Activated CD4-positive, alpha-beta T cell treated with anti-CD3 and anti-CD28 coated beads, Interleukin-2, amount 50 U/mL, for 48 hours (primary cell): ENCODE results near the gene MAN1C1.
"Not testable (repeated sequence)": the region's sequence is repeated elsewhere in the genome, so short reads cannot be mapped to it uniquely, and the experiment has no call there.

Source experiments
- DNase-seq, 2 experiments: peaks; one replicate each; pipeline ENCODE4 v3.0.0-alpha.2; 2020

Gene MAN1C1

DNA sequence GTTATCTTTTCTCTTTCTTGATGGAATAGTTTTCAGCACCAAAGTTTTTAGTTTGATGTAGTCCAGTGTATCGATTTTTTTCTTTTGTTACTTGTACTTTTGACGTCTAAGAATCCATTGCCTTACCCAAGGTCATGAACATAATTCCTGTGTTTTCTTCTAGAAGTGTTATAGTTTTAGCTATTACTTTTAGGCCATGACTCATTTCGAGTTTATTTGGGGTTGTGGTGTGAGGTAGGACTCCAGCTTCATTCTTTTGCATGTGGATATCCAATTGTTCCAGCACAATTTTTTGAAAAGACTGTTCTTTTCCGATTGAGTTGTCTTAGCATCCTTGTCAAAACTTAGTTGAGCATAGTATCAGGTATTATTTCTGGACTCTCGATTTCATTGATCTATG, 104.0 kb downstream of the MAN1C1 start:
- no peak for DNase-seq

DNA sequence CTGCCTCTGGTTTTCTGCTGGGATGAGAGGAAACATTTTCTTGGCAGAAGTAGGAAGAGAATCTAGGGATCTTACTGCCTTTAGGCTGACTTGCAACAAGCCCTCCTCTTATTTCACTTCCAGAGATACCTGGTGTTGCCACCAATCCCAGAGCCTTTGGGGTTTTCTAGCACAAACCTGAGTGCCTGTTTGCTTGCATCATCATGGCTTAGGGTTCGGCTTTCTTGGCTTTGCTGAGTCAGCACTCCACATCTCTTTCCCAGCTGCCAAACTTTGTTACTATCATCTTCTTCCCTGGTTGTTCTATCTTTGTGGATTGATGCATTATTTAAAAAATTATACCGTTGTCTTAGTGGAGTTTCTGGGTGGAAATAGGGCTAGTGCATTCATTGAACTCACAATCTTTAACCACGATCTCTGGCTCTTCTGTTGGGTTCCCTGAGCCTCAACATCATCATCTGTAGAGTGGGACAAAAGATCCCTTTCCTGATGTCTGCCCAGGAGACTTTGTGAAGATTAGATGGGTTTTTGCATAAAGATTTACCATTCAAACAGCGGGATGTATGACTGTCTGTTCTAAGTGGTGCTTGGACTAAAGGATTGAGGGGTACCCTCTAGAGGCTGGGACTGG, 106.8 kb downstream of the MAN1C1 start:
- no peak for DNase-seq

DNA sequence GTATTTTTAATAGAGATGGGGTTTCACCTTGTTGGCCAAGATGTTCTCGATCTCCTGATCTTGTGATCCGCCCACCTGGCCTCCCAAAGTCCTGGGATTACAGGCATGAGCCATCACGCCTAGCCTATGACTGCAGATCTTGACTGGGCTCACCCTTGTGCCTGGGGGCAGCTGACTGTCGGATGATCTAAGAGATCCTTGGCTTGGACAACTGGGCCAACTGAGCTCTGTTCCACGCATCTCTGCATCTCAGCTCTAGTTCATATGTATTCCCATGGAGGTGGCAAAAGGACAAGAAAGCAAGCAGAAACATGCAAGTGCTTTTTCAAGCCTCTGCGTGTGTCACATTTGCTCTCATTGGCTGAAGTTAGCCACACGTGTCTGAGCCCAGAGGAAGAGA, 107.6 kb downstream of the MAN1C1 start:
- no peak for DNase-seq

DNA sequence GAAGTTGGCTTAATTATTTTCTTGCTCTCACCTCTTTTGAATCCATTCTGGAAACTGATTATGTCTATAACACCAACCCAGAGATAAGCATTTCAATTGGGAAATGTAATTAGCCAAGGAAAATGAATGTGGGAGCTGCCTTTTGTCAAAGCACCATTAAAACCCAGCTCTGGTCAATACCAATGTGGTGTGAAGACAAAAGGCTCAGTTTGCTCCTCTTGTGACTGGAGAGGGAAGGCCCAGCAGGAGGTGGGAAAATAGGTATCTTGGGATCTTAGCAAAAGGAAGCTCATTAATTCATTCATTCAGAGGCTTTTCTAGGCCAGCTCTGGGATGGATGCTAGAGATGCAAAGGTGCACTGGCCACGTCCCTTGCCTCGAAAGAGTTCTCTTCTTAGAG, 108.4 kb downstream of the MAN1C1 start:
- no peak for DNase-seq

DNA sequence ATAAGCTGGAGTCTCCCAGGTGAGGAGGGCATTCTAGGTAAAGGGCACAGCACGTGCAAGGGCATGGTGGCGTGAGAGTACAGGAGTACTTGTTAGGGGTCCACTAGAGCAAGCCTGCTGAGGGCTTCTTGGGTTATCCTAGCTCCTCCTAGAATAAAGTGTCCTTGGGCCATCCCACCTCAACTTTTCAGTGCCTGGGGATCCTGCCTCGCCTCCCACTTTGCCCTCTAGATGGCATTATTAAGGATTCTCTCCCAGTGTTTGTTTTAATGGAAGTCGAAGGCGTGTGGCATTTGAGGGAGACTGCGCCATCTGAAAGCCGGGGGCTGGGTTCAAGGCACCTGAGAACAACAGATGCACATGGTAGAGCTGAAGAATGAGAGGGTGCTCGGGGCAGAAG, 108.9 kb downstream of the MAN1C1 start:
- DNase-seq = no peak

DNA sequence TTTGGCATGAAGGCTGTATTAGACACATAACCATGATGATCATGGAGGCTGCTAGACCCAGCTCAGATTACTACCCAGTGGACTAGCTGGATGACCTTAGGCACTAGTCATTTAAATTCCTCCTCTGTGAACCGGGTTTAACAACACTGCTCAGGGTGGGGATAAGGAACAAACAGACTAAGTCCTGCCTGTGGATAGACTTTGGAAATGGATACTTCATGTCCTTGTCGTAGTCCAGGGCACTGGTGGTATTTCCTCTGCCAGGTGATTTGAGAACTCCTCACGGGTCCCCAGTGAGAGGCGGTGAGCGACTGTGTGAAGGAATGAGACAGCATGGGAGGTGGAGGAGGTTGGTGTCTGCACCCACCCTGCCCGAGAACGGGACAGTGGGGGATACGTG, 110.5 kb downstream of the MAN1C1 start:
- DNase-seq = no peak

DNA sequence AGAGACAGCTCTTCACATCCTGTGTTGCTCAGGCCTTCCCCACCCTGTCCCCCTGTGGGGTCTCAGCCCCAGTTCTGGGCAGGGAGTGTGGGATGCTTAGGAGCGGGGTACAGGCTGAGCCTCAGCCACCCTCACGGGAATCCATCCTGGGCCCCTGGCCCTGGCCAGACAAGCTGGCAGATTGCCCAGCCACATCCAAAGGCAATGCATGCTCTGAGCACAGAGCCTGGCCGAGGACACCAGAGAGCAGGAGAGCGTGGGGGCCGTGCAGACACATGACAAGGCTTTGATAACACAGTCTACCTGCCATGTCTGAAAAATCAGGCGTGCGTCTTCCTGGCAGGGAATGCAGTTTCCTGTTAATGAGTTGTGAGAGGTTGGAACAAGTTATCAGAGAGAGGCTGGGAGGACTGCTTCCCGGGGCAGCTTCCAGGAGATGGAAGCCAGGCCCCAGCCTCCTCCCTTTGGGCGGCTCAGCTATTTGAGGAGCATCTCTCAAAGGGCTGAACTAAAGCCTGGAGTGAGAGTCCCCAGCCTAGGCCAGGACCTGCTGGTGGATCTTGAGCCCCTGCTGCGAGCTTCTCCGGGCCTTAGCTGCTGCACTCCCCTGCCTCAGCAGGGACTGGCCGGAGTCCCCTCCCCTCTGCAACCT, 111.2 kb downstream of the MAN1C1 start:
- no peak for DNase-seq

DNA sequence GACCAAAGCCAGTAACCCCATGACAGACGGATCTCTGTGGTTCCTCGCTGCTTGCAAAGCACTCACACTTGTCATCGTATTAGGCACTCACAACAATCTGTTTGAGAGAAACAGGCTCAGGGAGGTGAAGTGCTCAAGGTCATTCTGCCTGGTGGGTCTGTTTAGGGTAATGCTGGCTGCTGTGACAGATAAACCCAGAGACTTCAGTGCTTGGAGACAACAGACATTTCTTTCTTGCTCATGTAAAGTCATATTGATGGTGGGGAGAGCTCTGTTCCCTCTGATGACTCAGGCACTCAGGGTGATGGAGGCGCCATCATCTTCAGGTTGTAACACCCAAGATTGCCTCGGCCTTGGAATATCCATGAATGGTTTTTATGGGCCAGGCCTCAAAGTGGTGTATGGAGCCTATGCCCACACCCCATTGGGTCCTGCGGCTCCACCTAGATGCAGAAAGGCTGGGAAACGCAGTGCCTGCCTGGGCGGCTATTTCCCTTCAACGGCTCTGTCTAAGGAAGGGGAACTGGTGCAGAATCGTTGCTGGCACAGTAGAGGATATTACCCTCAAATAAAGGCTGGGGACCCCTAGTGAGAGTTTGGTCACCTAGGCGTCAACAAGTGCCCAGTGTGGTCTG, 111.8 kb downstream of the MAN1C1 start:
- no peak for DNase-seq

DNA sequence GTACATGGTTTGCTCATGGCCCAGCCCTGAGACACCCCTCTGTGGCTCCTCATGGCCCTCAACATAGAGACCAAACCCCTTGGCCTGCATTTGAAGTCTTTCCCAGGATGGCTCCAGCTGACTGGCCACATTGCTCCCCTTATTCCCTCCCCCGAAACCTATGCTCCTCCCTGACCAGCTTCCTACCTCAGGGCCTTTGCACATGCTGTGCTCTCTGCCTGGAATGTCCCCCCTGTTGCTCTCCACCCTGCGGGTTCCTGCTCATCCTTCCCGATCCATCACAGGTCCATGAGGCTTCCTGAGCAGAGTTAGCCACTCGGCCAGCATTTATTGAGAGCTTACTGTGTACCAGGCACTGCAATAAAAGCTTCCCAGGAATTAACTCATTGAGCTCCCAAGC, 112.5 kb downstream of the MAN1C1 start:
- no peak for DNase-seq

DNA sequence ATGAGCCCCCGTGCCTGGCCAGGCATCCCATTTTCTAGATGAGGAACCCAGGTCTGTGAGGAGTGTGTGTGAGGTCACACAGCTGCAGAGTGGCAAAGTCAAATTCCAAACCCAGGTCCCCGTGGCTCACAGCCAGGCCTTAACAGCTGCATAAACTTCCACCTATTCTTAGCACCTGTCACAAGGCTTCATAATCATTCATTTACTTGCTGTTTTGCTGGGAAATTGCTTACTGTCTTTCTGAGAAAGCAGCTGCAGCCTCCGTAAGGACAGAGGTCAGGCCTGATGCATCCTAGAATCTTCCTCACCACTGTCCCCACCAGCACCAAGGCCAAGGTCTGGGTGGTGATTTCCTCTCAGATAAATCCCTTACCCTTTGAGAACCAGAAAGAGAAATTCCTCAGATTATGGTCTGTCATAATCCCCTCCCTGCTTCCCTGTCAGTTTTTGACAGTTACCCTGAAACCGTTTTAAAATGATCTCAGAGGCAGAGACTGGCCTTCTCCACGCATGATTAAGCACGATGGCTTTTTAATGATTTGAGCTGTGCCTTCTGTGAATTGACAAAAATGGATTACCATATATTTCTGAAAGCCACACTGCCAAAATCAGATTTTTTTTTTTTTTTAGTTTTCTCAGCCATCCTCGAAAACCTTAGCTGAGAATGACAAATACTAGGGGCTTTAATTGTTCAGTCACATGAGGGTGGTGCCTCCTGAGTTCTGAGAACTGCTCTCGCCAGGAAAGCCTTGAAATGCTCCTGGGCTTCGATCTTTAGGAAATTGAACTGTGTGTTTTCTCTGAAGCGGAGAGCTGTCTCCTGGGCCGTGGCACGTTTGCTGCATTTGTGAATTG, 113.4 kb downstream of the MAN1C1 start:
- no peak for DNase-seq

DNA sequence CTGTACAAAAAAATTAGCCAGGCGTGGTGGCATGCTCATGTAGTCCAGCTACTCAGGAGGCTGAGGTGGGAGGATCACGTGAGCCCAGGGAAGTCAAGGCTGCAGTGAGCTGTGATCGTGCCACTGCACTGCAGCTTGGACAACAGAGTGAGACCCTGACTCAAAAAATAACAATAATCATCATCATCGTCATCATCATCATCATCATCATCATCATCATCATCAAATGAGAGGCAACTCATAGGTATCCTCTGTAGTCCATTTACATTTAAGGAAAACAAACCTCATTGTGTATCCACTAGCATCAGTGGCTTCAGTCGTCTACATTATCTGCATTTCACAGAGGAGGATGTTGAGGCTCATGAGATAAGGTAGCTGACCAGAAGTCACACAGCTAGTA, 114.6 kb downstream of the MAN1C1 start:
- DNase-seq = no peak

DNA sequence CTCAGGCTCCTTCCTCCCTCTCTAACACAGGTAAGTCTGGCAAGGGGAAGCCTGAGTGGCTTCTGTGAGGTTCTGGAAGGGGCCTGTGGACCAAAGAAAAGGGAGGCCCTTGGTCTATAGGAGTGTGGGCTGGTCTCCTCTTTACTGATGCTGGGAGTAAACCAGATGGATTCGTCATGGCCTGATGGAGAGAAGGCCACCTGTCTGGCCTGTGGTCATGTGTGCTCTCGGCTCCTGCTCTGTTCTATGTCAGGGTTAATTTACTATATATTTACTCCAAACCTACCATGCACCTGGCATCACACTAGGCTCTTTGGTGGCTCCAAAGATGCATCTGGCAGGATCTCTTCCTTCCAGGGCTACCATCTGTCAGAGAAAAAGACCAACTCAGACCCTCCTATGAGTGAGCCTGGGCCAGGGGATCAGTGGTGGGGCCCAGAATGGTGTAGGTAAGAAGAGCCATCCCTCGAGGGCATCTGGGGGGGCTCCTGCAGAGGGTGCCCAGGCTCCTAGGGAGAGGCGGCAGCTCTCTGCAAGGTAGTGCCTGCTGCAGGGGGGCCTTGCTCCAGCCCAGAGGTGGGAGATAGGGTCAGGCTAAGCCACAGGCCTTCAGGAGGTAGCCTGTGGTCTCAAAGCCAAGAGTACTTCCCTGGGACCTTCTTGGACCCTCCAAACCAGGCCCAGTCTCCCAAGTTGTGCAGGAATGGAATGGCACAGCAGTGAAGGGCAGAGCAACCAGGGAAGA, 115.2 kb downstream of the MAN1C1 start:
- DNase-seq = no peak

DNA sequence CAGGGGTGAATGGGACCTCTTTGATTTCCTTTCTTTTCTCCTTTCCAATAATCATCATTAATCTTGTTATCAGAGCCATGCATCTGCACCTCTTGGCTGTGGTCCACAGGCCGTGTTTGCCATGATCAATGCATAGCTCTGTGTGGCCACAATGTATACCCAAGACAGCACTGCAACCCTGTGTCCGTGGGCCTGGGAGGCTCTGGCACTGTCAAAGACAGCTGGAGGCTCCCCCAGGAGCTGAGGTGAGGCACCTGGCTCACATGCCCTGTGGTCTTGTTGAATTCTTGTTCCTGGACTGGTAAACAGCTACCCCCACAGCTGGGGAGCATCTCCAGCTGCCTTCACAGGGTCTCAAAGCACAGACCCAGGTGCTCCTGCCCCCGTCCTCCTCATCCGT, 116.2 kb downstream of the MAN1C1 start:
- DNase-seq = no peak

DNA sequence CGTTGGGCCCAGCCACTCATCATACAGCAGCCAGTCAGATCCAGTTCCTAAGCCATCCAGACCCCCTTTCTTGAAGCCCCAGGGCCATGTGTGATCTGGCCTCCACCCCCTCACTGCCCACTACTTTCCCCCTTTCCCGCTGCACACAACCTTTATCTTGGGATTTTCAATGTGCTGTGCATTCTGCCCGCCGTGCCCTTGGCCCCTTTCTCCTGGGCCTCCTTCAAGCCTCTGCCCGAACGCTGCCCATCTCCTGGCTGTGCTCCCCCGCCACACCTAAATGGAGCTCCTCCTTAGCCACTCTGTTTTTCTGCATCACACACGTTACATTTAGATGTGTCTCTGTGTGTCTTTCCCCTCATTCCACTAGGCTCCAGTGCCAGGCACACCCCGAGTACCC, 116.7 kb downstream of the MAN1C1 start:
- no peak for DNase-seq

DNA sequence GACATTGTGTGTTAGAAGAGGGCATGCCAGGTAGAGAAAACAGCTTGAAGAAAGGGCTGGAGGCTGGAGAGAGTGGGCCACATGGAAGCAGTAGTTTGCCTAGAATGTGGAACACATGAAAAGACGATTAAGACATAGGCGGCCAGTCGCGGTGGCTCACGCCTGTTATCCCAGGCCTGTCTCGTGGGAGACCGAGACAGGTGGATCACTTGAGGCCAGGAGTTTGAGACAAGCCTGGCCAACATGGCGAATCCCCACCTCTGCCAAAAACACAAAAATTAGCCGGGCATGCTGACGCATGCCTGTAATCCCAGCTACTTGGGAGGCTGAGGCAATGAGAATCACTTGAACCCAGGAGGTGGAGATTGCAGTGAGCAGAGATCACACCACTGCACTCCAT, 118.4 kb downstream of the MAN1C1 start:
- DNase-seq = not testable (repeated sequence)

DNA sequence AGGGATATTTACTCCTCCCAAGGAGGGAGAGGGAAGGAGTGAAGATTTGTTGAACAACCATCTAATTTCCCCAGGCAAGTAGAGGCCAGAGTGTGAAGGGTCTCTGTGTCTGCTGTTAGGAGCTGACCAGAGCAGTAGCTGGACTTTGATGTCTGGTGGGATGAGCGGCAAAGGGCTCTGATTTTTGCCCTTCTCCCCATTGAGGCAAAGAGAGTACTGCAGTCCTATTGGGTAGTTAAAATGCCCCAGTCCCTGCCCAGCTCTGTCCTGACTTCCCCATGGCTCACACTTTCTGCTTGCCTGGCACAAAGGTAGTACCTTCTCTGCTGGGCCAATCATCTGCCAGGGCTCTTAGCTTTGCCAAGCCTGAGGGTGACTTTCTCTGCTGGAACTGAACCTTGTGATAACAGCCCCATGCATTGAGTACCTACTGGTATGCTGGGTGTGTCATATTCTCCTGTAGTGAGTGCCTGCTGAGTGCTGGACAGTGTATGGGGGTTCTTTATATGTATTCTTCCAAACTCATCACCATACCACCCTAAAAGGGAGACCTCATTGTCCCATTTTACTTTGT, 119.5 kb downstream of the MAN1C1 start:
- DNase-seq = no peak

DNA sequence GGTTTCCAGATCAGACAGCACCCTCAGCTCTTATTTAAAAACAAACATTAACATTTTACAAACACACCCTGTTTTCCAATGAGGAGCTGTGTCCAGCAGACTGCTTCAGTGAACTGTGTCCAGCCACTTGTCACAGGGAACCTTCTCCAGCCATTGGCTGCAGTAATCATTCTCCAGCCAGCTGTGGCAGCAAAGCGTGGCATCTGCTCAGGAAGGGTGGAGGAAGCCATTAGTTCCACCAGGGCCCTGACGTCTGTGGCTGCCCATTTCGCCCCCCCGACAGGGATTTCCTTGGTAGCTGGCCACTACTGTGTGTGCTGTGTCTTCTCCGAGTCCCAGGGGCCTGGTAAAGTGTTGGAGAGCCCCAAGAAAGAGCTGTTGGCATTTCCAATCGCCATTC, 120.5 kb downstream of the MAN1C1 start:
- DNase-seq = no peak

DNA sequence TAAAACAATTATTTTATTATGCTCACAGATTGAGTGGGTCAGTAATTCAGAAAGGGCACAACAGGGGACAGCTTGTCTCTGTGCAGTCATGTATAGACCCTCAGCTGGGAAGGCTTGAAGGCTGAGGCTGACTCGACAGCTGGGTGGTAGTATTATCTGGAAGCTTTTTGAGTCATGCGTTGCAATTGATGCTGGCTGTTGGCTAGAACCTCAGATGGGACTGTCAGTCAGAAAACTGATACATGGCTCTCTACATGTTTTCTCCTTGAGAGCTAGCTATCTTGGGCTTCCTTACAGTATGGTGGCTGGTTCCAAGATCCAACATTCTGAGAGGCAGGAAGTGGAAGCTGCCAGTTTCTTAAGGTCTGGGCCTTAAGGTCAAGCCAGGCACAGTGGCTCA, 121.9 kb downstream of the MAN1C1 start:
- no peak for DNase-seq

DNA sequence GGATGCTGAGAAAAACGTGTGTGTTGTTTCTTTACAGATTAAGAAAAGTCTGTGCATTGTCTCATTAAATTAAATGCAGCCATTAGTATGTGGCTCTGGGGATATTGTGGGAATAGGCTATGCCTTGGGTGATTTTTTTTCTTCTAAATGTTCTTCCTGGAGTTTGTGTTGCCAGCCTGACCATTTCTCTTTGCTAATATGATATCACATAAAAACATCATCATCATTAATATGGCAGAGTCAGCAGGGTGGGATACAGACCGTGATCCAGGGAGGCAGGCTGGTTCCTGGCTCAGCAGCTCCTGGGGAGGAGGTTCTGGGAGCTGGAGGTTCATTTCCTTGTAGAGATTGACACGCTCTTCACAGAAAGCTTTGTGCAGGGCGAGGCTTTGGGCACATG, 122.8 kb downstream of the MAN1C1 start:
- DNase-seq = no peak

DNA sequence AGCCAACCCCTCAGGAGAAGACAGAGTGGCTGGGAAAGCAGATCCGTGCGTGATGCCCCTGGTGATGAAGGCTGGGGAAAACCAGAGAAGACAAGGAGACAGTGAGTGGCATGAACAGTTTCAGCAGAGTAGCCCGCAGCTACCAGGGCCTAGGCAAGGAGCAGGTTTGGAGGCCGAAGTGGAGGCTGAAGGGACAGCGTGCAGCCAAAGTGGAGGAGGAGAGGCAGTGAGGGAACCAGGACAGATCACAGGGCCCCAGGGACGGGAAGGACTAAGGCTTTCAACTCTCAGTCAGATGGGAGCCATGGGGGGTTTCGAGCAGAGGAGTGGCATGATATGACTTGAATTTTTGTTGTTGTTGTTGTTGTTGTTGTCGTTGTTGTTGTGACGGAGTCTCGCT, 123.5 kb downstream of the MAN1C1 start:
- DNase-seq = no peak

DNA sequence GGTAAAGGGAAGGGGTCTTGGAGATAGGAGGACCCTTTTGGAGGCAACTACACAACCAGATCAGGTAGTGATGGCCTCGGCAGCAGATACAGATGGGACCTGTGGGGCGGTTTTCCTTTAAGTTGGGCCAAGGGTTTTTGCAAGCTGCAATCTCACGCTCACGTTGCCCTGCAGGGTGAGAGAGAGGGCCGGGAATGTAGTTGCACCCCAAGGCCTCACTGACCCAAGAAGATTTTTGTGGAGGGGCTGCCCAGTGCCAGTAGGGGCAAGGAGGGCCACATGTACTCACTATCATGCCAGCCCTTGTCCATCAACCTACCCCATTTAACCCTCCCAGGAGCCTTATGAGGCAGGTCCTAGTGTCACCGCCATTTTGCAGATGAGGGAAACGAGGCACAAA, 125.7 kb downstream of the MAN1C1 start:
- no peak for DNase-seq
